Stimulated activated CD4-positive, alpha-beta T cell treated with anti-CD3 and anti-CD28 coated beads, Interleukin-4, amount 100 ng/mL, for 48 hours (primary cell): ENCODE measurements around the gene SYT17.

Experiments used
- DNase-seq, 2 donors: peaks; one replicate each; pipeline ENCODE4 v3.0.0-alpha.2; 2020; ENCODE audit warnings: low read depth in 2 of 2

The SYT17 gene

DNA sequence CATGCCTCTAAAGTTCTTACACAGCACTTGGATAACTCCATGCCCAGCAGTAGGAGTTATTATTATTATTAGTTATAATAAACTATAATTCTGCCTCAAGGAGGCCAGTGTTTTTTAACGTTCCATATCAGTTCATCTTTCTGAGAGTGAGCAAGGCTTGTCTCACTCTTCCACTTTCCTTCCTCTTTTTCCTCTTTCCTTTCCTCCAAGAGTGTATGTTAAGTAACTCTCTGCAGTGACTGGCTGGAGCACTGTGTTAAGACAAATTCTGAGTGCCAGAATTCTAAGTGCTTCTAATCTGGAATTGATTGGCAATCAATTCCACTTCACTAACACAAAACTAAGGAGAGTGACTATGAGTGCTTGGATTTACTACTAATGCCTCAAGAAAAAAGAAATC, 133.9 kb downstream of the SYT17 start:
- DNase-seq, result no peak

DNA sequence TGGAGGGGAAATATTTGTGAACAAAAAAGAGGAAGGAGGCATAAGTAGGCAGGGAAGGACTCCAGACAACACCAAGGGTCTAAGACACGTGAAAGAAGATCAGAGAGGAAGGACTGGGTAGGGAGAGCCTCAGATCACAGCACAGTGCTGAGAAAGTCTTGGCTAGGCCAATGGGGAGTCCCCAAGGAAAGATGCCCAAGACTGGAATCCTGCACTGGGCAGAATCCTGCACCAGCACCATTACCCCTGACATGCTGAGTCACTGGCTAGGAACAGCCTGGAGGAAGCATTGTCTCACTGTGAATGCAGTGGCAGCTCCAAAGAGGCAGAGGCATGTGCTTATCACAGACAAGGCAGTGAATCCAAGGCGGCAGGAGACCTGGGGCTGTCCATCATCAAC, 136.7 kb downstream of the SYT17 start:
- DNase-seq, result no peak

DNA sequence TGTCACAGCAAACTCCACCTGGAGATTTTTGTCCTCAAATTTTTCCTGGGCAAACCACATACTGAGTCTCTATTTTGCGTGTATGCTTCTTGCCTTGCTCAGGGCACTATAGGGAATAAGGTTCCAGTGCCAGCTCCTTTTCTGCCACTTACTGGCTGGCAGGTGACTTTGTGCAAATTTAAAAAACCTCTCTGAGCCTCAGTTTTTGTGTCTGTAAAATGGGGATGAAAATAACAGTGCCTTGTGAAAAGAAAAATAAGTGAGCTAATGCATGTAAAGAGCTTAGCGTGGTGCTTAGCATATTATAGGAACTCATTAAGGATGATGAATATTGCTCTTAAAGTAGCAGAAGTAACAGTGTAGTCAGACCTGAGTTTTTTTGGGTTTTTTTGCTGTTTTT, 137.4 kb downstream of the SYT17 start:
- DNase-seq, result no peak

DNA sequence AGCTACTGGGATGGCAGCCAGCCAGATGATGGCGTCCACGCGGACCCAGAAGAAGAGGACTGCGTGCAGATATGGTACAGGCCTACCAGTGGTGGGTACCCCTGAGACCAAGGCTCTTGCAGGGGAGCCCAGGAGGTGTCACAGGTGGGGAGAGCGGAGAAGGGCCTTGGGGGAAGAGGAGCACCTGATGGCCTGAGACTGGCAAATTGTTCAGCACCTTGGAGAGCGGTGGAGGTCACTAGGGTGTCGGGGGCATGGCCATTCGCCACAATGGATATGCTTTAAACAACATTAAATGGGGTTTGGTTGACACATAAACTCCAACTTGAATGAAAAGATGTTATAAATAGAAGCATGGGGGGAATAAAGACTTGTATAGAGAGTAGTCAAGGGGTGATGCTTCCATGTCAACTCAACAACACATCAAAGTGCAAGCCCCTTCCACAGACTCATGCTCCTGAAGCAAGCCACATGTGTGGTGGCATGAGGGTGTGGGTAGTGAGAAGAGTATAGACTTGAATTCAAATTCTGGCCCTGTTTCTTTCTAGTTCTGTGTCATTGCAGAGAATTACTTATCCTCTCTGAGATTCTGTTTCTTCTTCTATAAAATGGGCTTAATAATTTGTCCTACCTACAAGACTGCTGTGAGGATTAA, 139.7 kb downstream of the SYT17 start:
- DNase-seq, result no peak

DNA sequence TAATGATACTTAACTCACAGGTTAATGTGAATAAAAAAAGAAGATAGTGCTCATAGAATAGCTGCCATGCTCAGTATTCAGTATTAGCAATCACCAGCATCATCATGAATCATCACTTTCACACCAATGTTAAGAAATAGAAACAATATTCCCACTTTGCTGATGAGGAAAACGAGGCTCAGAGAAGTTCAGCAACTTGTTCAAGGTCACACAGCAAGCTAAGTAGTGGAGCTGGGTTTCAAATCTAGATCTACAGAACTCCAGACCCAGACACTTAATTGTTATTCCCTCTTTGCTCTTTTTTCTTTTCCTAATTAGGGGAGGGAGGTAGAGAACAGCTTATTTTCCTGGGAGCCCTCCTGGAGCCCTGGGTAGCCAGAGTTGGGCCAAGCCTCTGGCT, 140.4 kb downstream of the SYT17 start:
- no peak for DNase-seq

DNA sequence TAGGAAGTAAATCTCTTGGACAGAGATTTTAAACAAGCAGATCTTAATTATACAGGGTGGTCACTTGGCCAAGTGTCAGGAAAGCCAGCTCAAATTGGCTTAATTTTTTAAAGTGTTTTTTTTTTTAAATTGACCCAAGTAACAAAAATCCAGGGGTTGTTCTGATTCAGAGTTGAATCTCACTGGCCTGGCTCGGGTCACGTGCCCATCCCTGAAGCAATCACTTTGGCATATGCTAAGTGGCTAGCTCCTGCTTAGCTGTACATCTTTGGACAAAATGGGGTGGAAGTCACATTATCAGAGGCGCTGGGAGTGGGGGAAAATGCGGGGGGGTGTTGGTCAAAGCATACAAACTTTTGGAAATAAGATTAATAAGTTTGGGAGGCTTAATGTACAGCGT, 141.1 kb downstream of the SYT17 start:
- DNase-seq, result no peak

DNA sequence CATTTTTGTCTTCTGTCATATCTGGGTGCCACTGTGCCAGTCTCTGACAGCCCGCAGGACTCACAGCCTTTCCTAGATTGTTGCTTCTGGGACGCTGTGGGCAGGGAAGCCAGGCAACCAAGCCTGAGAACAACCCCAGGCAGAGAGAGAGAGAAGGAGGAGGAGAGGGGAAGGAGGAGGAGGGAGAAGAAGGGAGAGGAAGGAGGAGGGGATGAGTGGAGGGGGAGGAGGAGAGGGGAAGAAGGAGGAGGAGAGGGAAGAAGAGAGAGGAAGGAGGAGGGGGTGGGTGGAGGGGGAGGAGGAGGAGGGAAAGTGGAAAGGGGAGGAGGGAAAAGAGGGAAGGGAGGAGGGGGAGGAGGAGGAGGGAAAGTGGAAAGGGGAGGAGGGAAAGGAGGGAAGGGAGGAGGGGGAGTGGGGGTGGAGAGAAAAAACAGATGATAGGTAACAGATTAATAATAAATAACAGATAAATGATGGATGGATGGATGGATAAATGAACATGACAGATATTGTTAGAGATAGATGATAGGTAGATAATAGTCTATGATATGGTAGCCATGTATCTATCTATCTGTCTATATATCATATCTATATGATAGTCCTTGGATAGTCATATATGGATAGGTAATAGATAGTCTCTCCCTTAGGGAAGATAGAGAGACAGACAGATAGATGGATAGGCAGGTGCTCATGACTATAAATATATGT, 146.8 kb downstream of the SYT17 start:
- no peak for DNase-seq

DNA sequence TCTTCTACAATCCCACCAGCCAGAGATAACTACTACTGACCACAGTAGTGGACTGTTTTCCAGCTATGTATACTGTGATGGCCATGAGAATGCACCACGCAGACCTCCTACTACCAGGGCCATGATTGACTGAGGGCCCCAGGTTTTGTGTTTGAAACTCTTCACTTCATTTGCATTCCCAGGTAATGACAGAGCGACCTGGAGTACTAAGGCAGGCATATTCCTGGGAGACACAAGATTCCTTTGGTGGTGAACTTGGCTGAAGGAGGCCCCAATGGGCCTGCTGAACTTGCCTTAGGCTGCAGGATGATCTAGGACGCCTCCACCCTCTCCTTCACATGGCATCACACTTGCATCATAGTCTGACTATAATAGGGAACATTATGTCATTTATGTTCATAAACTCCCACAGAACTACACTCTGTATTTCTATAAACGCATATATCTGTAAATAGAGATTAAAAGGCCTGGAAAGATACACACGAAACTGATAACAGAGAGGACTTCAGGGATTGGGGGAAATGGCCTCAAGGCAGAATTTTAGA, 147.9 kb downstream of the SYT17 start:
- no peak for DNase-seq

DNA sequence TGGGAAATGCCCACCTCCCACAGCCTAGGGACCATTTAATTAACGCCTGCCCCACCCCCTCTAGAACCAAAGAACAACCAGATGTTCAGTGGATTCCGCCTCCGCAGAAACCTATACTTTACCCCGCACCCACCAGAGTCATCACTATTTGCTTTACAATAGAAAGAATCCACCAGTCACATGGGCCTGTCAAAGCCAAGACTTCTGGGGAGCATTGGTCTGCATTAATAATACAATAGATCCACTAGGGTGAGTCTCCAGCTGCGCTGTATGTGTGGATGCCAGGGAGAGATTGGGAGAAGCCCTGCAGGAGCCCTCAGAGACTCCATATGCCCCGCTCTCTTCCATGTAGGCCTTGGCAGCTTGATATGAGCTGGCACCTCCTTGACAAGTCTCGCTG, 148.8 kb downstream of the SYT17 start:
- DNase-seq, result no peak
